Stimulated activated naive CD8-positive, alpha-beta T cell treated with anti-CD3 and anti-CD28 coated beads, Interleukin-15, Interleukin-2, amounts not matched to agents 100 U/mL and 50 U/mL, for 24 hours (primary cell): ENCODE results near the gene TBXA2R.
"Not testable (repeated sequence)": the region's sequence is repeated elsewhere in the genome, so short reads cannot be mapped to it uniquely, and the experiment has no call there.

Experiments
- ATAC-seq: fragments of 150-1000 bp; cut with Tn5 transposase; one replicate; pipeline ENCODE4 v1.10.0; 2021
- DNase-seq: peaks from one replicate; pipeline ENCODE4 v3.0.0; 2021

Gene TBXA2R

DNA sequence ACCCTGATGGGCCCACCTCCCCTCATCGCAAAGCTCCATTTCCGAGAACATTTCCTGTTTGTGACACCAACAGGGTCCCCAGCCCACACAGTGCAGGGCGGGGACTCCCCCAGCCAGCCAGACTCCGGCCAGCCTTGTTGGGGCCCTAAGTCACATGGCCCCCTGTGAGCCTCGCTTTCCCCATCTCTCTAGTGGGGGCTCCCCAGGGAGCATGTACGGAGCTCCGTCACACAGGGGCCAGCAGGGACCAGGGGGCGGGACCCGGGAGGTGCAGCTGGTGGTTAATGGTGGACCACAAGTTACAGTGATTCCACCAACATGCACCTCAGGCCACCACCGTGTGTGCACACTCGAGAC, 1.7 kb downstream of the TBXA2R start:
- ATAC-seq (peak; percentile 56), DNase-seq (peak; percentile 63)

DNA sequence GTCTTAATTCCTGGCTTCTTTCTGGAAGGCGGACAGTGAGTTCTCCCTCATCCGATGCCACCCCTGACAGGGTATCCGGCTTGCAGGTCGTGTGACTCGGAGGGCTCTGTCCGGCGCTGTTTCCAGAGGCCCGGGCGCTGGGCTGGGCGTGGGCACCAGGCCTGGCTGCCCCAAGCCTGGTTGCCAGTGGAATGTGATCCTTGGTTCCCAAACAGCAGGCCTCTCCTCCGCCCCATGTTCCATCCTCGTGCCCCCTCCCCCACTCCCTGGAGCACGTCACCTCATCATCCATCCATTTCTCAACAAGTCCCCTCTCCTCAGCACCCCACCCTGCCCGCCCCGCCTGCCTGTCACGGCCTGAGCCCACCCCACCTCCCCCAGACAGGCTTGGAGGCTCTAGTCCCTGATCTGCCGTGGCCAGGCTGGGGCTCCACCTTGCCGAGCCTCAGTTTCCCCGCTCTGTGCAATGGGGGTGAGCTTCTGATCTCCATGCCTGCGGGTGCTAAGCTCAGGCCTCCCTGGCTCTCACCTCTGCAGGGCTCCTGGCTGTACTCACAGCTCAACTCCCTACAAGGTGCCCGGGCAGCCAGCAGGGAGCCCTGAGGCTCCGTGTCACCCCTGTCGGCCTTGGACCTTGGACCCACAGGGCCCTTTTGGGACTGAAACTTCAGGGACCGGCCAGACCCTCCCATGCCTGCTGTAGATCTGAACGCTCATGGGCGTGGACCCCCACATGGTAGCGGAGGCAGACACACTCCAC, 2.3 kb downstream of the TBXA2R start:
- DNase-seq = no peak
- peak; percentile 12 for ATAC-seq

DNA sequence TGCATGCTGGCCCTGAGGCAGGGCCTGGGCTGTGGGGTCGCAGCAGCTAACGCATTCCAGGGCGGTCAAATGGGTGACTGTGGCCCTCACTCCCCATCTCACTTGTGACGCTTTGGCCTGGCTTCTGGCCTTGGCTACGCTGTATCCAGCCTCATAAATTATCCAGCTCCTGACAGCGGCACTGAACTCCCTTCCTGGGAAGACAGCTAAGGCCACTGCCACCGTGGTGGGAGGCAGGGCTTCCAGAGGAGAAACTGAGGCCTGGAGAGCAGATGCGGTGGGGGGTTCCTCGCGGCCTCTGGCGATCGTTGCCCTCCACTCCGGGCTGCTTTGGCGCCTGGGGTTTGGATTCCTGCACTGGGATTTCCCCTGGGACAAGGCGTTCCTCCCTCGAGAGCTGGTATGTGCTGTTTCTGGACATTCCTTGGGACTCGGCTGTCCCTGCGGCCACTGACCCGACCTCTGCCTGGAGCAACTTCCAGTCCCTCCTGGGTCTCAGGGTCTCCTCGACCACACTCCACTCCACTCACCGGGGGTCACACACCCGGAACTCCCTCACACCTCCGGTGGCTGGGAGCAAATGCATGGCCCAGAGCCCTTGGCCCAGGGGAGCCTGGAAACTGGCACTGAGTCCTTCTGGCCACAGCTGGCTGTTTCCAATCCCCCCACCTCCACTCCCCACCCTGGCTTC, 3.4 kb downstream of the TBXA2R start:
- ATAC-seq (no peak), DNase-seq (no peak)

DNA sequence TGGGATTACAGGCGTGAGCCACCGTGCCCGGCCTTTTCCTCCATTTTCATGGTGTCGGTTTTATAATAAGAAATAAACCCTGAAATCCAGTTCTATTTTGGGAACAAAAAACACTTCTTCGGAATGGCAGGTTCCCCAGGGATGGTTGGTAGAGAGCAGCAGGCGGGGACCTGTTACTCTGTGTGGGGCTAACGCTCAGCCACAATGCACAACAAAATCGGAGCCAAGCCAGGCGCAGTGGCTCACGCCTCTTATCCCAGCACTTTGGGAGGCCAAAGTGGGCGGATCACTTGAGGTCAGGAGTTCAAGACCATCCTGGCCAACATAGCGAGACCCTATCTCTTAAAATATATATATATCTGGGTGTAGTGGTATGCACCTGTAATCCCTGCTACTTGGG, 5.7 kb downstream of the TBXA2R start:
- ATAC-seq = no peak
- no peak for DNase-seq

DNA sequence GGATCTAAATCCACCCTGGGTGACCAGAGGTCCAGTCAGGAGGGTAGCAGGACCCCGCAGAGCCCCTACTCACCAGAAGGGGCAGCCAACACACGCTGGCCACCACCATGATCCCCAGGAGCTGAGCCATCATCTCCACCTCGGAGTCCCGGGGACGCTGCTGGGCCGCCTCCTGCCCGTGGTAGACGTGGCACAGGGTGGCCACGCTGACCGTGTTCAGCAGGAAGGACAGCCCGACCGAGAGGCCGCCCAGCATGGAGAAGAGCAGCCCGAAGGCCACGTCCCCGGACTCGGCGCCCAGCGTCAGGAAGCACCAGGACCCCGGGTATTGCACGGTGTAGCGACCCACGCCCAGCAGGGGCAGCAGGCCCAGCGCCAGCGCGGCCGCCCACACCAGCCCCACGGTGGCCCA, 6.9 kb downstream of the TBXA2R start:
- DNase-seq = no peak

DNA sequence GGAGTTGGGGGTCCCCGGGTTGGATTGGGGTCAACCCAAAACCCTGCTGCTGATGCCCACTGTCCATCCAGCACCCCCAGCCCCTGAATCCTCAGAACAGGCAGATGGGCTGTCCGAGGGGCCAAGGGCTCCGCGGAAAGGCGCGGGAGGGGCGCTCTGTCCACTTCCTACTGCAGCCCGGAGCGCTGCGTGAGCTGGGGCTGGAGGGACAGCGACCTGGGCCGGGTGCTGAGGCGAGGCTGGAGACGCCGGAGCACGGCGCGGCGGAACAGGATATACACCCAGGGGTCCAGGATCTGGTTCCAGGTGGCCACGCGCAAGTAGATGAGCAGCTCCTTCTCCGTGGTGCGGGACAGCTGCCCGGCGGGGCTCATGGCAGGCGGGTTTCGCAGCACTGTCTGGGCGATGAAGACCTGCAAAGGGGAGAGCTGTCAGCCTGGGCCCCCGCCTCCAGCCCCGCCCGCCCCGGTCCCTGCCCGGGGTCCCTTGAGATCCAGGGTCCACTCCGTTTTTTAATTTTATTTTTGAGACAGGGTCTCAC, 11.1 kb downstream of the TBXA2R start:
- ATAC-seq = no peak
- DNase-seq = no peak

More for the DNA sequence above, 6.9 kb downstream of the TBXA2R start:
- no peak for ATAC-seq

DNA sequence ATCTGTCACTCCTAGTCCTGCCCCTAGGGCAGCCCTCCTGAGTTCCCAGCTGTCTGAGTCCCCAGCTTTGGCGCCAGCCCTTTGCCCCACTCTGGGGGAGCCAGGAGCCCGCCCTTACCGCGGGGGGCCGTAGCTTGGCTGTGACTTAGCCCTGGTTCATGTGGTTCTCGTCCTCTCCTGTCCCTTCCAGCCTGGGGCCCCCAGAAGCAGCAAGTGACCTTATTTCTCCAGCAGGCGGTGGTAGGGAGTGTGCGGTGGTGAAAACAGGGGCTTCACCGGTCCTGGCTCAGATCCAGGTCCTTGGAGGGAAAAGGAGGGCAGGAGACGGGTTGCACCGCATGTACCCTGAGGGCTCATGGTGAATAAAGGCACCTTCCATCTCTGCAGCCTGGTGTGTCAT, 13.5 kb downstream of the TBXA2R start:
- DNase-seq = no peak
- no peak for ATAC-seq

DNA sequence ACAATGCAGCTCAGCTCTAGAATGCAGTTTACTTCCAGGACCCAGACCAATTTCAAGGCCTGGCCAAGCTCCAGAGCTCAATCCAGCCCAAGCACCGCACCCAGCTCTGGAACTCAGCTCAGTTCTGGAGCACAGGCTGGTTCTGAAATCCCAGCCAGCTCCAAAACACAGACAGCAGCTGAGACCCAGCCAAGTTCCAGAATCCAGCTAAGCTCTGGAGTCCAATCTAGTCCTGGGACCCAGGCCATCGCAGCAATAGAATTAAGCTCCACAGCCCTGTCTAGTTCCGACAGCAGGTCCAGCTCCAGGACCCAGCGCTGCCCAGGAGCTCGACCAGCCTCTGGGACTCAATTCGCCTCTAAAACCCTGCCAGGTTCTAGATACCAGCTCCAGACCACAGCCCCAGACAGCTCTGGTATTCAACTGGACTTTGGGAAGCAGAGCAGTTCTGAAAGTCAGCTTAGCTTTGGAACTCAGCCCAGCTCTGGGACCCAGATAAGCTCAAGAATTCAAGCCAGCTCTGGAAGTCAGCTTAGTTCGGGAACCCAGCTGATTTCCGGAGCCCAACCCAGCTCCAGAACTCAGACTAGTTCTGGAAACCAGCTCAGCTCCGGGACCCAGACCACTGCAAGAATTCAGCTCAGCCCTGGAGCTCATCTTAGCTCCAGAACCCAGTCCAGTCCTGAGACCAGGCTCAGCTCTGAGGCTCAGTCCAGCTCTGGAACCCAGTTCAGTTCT, 14.6 kb downstream of the TBXA2R start:
- no peak for ATAC-seq
- no peak for DNase-seq

DNA sequence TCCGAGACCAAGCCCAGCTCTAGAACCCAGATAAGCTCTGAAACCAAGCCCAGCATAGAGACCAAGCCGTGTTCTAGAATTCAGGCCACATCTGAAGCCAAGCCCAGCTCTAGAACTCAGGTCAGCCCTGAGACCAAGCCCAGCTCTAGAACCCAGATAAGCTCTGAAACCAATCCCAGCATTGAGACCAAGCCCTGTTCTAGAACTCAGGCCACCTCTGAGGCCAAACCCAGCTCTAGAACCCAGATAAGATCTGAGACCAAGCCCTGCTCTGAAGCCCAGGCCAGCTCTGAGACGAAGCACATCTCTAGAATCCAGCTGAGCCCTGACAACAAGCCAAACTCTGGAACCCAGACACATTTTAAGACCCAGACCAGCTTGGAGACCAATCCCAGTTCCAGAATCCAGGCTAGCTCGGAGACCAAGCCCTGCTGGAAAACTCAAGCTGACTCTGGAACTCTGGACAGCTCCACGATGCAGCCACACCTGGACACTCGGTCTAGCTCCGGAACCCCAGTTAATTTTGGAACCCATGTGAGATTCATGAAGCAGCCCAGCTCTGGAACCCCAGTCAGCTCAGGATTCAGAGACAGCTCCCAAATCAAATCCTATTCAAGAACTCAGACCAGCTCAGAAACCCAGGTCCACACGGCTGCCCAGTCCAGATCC, 15.6 kb downstream of the TBXA2R start:
- no peak for ATAC-seq
- no peak for DNase-seq

DNA sequence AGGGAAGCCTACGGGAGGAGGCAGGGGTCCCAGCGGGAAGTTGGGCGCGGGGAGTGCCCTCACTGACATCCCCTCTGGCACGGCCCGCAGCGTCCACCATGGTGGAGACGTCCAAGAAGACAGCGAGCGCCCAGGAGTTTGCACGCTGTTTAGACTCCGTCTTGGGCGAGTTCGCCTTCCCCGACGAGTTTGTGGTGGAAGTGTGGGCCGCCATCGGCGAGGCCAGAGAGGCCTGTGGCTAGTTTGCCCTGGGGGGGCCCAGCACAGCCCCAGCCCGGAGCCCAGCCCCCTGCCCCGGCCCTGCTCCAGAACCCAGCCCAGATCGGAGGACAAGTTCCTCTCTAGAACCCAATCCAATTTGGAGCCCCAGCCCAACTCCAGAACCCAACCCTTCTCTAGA, 16.7 kb downstream of the TBXA2R start:
- ATAC-seq (no peak), DNase-seq (no peak)

DNA sequence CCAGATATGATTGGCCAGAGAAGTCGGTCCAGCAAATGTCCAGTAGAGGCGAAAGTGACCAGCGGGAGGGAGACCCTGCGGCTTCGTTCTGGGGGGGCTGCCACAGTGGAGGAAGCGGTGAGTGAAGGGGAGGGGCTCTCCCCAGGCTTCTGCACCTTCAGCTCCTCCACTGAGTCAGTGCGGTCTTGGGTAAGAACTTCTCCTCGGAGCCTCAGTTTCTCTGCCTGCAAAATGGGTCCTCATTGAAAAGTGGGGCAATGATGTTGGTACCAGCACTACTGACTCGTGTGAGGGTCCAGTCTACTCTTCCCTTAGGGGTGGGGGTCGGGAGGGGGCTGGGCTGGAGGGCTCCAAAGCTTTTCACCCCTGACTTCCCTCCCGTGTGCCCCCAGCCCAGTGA, 17.2 kb downstream of the TBXA2R start:
- DNase-seq (no peak), ATAC-seq (no peak)

DNA sequence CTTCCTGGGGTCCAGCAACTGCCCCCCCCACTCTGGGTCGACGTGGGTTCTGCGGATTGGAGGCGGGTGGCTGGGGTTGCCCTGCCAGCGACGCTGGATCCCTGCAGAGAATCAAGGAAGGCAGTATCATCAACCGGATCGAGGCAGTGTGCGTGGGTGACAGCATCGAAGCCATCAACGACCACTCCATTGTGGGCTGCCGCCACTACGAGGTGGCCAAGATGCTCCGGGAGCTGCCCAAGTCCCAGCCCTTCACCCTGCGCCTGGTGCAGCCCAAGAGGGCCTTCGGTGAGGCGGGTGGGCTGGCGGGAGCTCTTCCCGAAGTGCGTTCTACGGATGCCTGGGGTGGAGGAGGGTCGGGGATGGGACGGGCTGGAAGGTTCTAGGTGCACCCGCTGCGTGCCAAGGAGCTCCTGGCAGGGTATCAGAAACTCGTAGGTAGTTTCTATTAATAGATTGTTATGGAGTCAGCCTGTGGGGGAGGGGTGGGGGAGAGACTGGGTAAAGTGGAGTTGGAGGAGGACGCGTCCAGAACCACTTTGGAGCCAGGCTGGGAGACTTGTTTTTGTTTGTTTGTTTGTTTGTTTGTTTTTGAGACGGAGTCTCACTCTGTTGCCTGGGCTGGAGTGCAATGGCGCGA, 19.8 kb downstream of the TBXA2R start:
- ATAC-seq (no peak), DNase-seq (no peak)

DNA sequence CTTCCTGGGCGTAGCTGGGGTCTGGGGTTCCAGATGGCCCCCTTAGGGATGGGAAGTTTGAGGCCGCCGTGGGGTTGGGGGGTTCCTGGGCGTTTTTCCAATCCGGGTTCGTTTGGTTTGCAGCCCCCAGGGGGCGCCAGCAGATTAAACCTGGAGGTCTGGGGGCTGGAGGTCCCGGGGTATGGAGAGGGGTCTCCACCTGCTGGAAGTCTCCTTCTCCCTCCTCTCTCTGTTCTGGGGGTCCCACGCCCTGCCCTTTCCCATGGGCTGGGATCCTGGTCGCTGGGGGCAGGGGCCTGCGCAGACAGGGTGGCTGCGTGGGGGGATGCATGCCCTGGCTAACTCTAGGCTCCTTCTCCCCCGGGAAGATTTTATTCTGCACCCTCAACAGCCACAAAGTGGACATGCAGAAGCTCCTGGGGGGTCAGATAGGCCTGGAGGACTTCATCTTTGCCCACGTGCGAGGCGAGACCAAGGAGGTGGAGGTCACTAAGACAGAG, 20.5 kb downstream of the TBXA2R start:
- peak; percentile 65 for DNase-seq

DNA sequence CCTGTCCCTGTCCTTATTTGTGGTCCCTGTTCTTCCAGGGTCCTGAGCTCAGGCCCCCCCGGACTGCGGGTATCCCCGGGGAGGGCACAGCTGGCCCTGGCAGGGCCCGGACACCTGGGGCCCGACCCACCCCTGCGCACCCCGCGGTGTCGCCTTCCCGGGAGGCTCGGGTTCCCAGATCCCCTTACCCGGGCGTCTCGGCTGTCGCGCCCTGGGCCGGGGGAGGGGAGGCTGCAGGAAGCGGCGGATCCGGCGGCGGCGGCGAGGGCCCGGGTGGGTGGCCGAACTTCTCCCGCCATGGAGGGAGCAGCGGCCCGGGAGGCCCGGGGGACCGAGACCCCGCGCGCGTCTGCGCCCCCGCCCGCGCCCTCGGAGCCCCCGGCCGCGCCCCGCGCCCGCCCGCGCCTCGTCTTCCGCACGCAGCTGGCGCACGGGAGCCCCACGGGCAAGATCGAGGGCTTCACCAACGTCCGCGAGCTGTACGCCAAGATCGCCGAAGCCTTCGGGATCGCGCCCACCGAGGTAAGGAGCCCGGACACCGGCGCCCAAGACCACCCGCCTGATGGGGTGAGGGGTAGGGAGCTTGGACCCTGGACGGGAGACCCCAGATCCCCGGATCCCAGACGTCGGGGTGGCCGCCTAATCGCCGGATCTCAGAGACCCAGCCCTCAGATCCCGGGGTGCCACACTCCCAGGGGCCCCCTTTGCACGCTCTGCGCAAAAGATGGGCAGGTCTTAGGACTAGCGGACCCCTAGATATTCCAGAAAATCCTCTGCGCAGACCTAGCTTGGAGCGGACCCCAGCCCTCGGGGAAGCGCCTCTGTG, 21.2 kb downstream of the TBXA2R start, which contains the start of gene GIPC3:
Gene GIPC3 (plus strand): TSS at position 178 of the 826 bp plus-strand sequence. CDS start 120 bp downstream, at position 298.
- DNase-seq (peak; percentile 33), ATAC-seq (no peak)

More for the DNA sequence above, 20.5 kb downstream of the TBXA2R start:
- ATAC-seq = no peak

DNA sequence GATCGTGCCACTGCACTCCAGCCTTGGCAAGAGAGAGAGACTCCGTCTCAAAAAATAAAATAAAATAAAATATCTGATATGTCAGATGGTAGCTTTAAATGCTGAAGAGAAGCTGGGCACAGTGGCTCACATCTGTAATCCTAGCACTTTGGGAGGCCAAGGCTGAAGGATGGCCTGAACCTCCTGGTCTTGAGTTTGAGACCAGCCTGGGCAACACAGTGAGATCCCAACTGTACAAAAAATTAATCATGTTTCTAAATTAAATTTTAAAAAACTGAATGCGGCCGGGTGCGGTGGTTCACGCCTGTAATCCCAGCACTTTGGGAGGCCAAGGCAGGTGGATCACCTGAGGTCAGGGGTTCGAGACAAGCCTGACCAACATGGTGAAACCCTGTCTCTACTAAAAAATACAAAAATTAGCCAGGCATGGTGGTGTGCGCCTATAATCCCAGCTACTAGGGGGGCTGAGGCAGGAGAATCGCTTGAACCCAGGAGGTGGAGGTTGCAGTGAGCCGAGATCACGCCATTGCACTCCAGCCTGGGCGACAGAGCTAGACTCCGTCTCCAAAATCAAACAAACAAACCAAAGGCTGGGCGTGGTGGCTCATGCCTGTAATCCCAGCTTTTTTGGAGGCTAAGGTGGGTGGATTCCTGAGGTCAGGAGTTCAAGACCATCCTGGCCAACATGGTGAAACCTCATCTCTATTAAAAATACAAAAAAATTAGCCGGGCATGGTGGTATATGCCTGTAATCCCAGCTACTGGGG, 22.5 kb downstream of the TBXA2R start:
- not testable (repeated sequence) for ATAC-seq, DNase-seq

DNA sequence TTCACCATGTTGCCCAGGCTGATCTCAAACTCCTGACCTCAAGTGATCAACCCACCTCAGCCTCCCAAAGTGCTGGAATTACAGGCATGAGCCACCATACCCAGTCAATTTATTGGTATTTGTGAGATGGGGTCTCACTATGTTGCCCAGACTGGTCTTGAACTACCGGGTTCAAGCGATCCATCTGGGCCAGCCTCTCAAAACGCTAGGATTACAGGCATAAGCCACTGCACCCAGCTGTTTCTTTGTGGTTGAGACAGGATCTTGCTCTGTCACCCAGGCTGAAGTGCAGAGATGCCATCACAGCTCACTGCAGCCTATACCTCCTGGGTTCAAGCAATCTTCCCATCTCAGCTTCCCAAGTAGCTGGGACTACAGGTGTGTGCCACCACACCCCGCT, 24.9 kb downstream of the TBXA2R start:
- DNase-seq = not testable (repeated sequence)

DNA sequence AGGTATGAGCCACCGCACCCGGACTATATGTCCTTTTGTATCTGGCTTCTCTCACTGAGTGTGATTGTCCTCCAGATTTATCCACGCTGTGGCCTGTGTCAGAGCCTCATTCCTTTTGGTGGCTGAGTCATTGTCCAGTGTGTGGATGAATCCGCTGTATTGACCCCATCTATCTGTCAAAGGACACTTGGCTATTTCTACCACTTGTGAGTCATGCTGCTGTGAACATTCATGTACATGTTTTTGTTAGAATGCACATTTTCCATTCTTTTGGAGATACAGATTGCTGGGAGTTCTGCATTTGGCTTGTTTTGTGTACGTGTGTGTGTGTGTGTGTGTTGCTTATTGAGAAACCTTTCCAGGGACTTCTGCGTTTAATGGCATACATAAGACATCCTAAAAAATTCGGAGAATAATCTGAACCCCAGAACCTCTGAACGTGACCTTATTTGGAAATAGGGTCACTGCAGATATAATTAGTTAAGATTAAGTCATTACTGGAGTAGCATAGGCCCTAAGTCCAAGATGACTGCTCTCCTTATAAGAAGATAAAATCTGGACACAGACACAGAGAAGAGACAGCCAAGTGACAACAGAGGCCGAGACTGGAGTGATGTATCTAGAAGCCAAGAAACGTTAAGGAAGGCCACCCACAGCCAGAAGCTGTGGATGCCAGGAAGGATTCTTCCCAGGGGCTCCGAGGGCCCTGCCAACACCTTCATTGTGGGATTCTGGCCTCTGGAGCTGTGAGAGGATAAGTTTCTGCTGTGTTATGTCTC, 26.3 kb downstream of the TBXA2R start:
- ATAC-seq (no peak), DNase-seq (no peak)

More for the DNA sequence above, 24.9 kb downstream of the TBXA2R start:
- not testable (repeated sequence) for ATAC-seq

DNA sequence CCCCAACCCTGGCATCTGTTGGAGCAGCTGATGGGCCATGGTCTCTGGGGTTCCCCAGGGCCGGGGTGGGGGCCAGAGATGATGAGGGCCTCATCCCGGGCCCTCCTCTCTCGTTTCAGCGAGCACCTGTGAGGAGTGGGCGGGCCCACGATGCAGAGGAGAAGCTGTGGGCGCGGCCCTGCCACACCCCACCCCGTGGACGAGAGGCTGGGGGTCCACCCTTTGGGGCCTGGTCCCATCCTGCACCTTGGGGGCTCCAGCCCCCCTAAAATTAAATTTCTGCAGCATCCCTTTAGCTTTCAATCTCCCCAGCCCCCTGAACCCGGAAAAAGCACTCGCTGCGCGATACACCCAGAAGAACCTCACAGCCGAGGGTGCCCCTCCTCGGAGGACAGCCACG, 28.3 kb downstream of the TBXA2R start:
- ATAC-seq = no peak

More for the DNA sequence above, 28.3 kb downstream of the TBXA2R start:
- DNase-seq = no peak
